Natural killer cell (primary cell): ENCODE results near the gene OXGR1. TPM values are rescaled to one million over a fixed set of nuclear protein-coding genes. Genes with fewer than 3 reads are reported as not detected.
"Not testable (repeated sequence)": the region's sequence is repeated elsewhere in the genome, so short reads cannot be mapped to it uniquely, and the experiment has no call there.

ENCODE experiments used
- ATAC-seq, 3 donors: fragments of 150-1000 bp in 2 of 3; fragments of 200-7000 bp in 1 of 3; cut with Tn5 transposase; 1 replicate in 1 of 3; 2 replicates in 2 of 3; pipeline ENCODE4 v1.10.0; 2021; ENCODE audit warnings: mild to moderate bottlenecking in 2 of 3, moderate library complexity in 2 of 3
- DNase-seq, 2 donors: peaks; one replicate each; pipeline versions ENCODE4 v3.0.0 to v3.0.0-alpha.2; 2013 to 2021; ENCODE audit warnings: mixed read lengths in 1 of 2
- H3K27ac ChIP-seq: one replicate; pipeline ENCODE4 v1.5.1; 2013; ENCODE audit warnings: mild to moderate bottlenecking, low read length
- H3K27me3 ChIP-seq: one replicate; pipeline ENCODE4 v1.6.1; 2013; ENCODE audit warnings: low read length; ENCODE audit not compliant: control insufficient read depth, insufficient read depth
- H3K36me3 ChIP-seq: one replicate; pipeline ENCODE4 v1.6.1; 2013; ENCODE audit warnings: low read length; ENCODE audit not compliant: control insufficient read depth, insufficient read depth
- H3K4me1 ChIP-seq: one replicate; pipeline ENCODE4 v1.6.1; 2013; ENCODE audit warnings: low read length; ENCODE audit not compliant: control insufficient read depth, insufficient read depth
- H3K4me3 ChIP-seq: one replicate; pipeline ENCODE4 v1.5.1; 2013; ENCODE audit warnings: low read length
- H3K9me3 ChIP-seq: one replicate; pipeline ENCODE4 v1.6.1; 2013; ENCODE audit warnings: low read length; ENCODE audit not compliant: control insufficient read depth, insufficient read depth
- H3K27ac Mint-ChIP-seq, 2 donors: one replicate each; pipeline ENCODE4 v1.8.0; 2022; ENCODE audit warnings: mild to moderate bottlenecking in 2 of 2, mixed read lengths in 2 of 2, moderate library complexity in 1 of 2
- H3K27me3 Mint-ChIP-seq, 2 donors: one replicate each; pipeline ENCODE4 v1.8.0; 2022; ENCODE audit warnings: low read depth in 2 of 2, mixed read lengths in 2 of 2
- H3K36me3 Mint-ChIP-seq: one replicate; pipeline ENCODE4 v1.8.0; 2022; ENCODE audit warnings: mixed read lengths
- H3K4me1 Mint-ChIP-seq, 2 donors: one replicate each; pipeline ENCODE4 v1.8.0; 2022; ENCODE audit warnings: mixed read lengths in 2 of 2
- H3K4me3 Mint-ChIP-seq: one replicate; pipeline ENCODE4 v1.8.0; 2022; ENCODE audit warnings: mild to moderate bottlenecking, moderate library complexity, mixed read lengths
- H3K9me3 Mint-ChIP-seq, 2 donors: one replicate each; pipeline ENCODE4 v1.8.0; 2022; ENCODE audit warnings: mixed read lengths in 2 of 2
- WGBS: methylation state at CpG from one replicate; pipeline ENCODE4 v1.1.7; 2013; ENCODE audit warnings: missing lambda C conversion rate; ENCODE audit not compliant: insufficient coverage; 5-methylcytosine and 5-hydroxymethylcytosine counted together
- intact Hi-C: fragments of 100-400 bp; cut with micrococcal nuclease; formaldehyde crosslinking; loops from one replicate; pipeline ENCODE4 v1.14.2; 2022
- total RNA-seq, 4 donors: library from RNA; stranded (reverse); fragments of 120-200 nt in 1 of 4; gene quantifications; one replicate each; pipeline versions ENCODE4 v1.2.3 to v1.2.4, GENCODE V29; 2013 to 2022
- TF ChIP-seq, protein P1 (sequence below): fragments of 200-600 bp; IDR thresholded peaks from one replicate; pipeline ENCODE4 v1.8.0; 2022; ENCODE audit warnings: antibody characterized with exemption

OXGR1 gene
- total RNA-seq, 3 donors from 2014 or later (not counting 1 experiment from before 2014, with no cell fraction given): not detected

DNA sequence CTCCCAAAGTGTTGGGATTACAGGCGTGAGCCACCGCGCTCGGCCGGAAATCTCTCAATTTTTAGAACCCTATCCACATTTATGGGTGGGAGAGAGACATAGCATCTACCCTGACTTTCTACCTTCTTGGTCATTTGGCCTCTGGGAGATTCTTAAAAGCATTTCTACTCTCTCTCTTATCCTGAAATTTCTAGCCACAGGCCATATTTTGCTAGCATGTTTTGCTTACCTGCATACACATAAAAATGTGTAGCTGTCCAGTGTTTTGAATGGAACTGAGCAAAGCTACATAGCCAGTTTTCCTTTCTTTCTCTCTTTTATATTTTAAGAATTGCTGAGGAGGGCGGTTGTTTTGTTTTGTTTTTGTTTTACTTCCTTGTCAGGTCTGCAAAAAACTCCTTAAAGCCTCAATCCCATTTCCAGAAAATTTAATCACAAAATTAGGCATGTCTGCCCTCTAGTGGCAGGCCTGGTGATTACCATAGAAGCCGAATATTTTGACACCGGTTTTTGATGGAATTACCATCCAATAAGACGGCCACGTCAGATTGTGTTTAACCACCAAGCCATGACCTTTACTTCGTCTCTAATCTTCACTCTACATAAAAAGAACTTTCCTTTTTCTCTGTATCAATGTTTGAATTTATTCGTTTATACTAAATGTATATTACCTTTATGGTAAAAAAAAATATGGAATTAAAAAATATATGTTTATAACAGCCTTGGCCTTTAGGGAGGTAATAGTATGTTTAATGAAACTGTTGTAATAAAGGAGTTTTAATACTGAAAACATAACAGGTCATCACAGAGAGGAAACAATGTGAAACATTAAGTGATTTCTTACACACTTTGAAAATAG, 34.4 kb upstream of the OXGR1 start:
- intact Hi-C loops: no loop called here
- no peaks in the 10 kb centered on the region for H3K4me1 ChIP-seq
- 21% methylated on average over 5 of the region's 12 CpGs for WGBS
- Mint-ChIP-seq H3K36me3 (no peaks in the 10 kb centered on the region), H3K4me3 (no peak overlapping the region), H3K4me1 (peaks cover 0 to 5% of the 10 kb centered on the region in 2 donors), H3K9me3 (no peaks in the 10 kb centered on the region), H3K27me3 (peaks cover 10 to 14% of the 10 kb centered on the region in 2 donors), H3K27ac (no peak overlapping the region)
- H3K27me3 ChIP-seq: no peaks in the 10 kb centered on the region
- ATAC-seq: peak in 1 of 3 donors; percentile 54
- TF ChIP-seq, protein P1, sequence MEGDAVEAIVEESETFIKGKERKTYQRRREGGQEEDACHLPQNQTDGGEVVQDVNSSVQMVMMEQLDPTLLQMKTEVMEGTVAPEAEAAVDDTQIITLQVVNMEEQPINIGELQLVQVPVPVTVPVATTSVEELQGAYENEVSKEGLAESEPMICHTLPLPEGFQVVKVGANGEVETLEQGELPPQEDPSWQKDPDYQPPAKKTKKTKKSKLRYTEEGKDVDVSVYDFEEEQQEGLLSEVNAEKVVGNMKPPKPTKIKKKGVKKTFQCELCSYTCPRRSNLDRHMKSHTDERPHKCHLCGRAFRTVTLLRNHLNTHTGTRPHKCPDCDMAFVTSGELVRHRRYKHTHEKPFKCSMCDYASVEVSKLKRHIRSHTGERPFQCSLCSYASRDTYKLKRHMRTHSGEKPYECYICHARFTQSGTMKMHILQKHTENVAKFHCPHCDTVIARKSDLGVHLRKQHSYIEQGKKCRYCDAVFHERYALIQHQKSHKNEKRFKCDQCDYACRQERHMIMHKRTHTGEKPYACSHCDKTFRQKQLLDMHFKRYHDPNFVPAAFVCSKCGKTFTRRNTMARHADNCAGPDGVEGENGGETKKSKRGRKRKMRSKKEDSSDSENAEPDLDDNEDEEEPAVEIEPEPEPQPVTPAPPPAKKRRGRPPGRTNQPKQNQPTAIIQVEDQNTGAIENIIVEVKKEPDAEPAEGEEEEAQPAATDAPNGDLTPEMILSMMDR: peak; percentile 83
- DNase-seq: peak in 1 of 2 donors; percentile 57
- no peaks in the 10 kb centered on the region for H3K9me3 ChIP-seq
- H3K36me3 ChIP-seq: no peaks in the 10 kb centered on the region
- H3K27ac ChIP-seq: no peak overlapping the region
- H3K4me3 ChIP-seq: no peak overlapping the region

DNA sequence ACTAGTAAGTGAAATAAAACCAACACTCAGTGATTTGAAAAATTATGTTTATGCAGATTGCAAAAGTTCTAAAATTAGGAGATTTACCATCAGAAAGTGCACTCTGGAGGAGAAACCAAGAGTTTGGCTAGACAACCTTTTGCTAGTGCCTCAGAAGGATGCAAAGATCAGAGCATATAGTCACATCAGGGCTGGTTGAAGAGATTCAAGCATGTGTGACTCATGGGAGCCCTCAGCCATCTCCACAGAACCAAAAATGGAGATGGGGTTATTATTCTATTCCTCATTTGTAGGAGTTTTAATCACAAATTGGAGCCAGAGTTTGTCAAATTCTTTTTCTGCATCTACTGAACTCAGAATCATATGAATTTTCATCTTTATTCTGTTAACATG, 32.9 kb upstream of the OXGR1 start:
- Mint-ChIP-seq H3K4me1 (peaks cover 0 to 5% of the 10 kb centered on the region in 2 donors), H3K9me3 (no peaks in the 10 kb centered on the region), H3K27ac (no peak overlapping the region), H3K27me3 (peaks cover 20% of the 10 kb centered on the region in 2 donors), H3K4me3 (no peak overlapping the region), H3K36me3 (no peaks in the 10 kb centered on the region)
- Histone ChIP-seq H3K36me3 (no peaks in the 10 kb centered on the region), H3K4me3 (no peak overlapping the region), H3K27ac (no peak overlapping the region), H3K4me1 (no peaks in the 10 kb centered on the region), H3K9me3 (no peaks in the 10 kb centered on the region), H3K27me3 (no peaks in the 10 kb centered on the region)
- DNase-seq (no peak), ATAC-seq (no peak)
- intact Hi-C loops: no loop called here
- TF ChIP-seq, protein P1: no peak

DNA sequence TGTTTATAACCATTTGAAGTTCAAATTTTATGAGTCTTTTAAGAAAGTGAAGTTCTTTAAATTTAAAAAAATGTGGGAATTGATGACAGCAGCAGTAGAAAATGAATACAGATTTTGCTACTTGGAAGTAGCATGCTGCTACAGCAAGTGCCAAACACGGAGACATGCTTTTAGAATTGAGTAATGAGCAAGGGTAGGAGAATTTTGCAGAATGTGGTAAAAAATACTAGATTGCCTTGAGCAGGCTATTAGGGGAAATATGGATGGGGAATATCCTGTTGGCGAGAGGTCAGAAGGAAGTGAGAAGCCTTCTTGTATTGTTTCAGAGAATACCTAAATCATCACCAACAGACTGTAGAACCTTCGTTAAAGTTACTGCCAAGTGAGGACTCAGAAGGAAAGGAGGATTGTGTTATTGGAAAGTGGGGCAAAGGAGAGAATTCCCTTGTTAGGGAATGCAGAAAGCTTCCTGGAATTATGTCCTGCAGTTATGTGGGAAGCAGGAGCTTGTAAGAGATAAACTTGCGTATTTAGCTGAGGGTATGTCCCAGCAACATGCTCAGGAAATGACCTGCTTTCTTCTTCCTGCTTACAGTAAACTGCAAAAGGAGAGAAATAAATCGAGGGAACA, 32.4 kb upstream of the OXGR1 start:
- TF ChIP-seq, protein P1: no peak
- no peaks in the 10 kb centered on the region for H3K9me3 Mint-ChIP-seq
- no peaks in the 10 kb centered on the region for H3K36me3 Mint-ChIP-seq
- WGBS: 87% methylated on average over 3 of the region's 5 CpGs
- intact Hi-C loops: no loop called here
- Histone ChIP-seq H3K27me3 (no peaks in the 10 kb centered on the region), H3K27ac (no peak overlapping the region), H3K4me3 (no peak overlapping the region), H3K9me3 (no peaks in the 10 kb centered on the region), H3K4me1 (no peaks in the 10 kb centered on the region), H3K36me3 (no peaks in the 10 kb centered on the region)
- H3K4me3 Mint-ChIP-seq: no peak overlapping the region
- H3K4me1 Mint-ChIP-seq: peaks cover 0 to 5% of the 10 kb centered on the region in 2 donors
- ATAC-seq (no peak), DNase-seq (no peak)
- peaks cover 20% of the 10 kb centered on the region in 2 donors for H3K27me3 Mint-ChIP-seq
- no peak overlapping the region for H3K27ac Mint-ChIP-seq

DNA sequence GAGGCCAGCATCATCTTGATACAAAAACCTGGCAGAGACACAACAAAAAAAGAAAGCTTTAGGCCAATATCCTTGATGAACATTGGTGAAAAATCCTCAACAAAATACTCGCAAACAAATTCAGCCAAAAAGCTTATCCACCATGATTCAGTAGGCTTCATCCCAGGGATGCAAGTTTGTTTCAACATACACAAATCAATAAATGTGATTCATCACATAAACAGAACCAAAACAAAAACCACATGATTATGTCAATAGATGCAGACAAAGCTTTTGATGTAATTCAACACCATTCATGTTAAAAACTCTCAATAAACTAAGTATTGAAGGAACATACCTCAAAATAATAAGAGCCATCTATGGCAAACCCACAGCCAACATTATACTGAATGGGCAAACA, 29.5 kb upstream of the OXGR1 start:
- H3K4me1 Mint-ChIP-seq, H3K4me1 ChIP-seq, H3K4me3 ChIP-seq, DNase-seq, H3K27me3 ChIP-seq, H3K36me3 Mint-ChIP-seq, H3K27ac ChIP-seq, H3K9me3 Mint-ChIP-seq, ATAC-seq, H3K36me3 ChIP-seq, intact Hi-C loops, H3K9me3 ChIP-seq, H3K27ac Mint-ChIP-seq, H3K4me3 Mint-ChIP-seq: not testable (repeated sequence)
- 95% methylated on average over 1 of the region's 1 CpG for WGBS
- peaks cover 24 to 34% of the 10 kb centered on the region in 2 donors for H3K27me3 Mint-ChIP-seq
